IPS-15b (cell line): ENCODE measurements around the gene ACHE.

ENCODE experiments used
- H3K27me3 ChIP-seq: one replicate; pipeline ENCODE4 v1.6.1; 2013; ENCODE audit warnings: low read length; ENCODE audit not compliant: control insufficient read depth, insufficient read depth
- H3K36me3 ChIP-seq: one replicate; pipeline ENCODE4 v1.6.1; 2013; ENCODE audit warnings: low read length; ENCODE audit not compliant: control insufficient read depth, insufficient read depth
- H3K4me1 ChIP-seq: one replicate; pipeline ENCODE4 v1.6.1; 2013; ENCODE audit warnings: mild to moderate bottlenecking, low read length; ENCODE audit not compliant: control insufficient read depth, insufficient read depth
- H3K4me3 ChIP-seq: one replicate; pipeline ENCODE4 v1.5.1; 2013; ENCODE audit warnings: low read depth, low read length
- H3K9ac ChIP-seq: one replicate; pipeline ENCODE4 v1.6.1; 2013; ENCODE audit warnings: low read depth, mild to moderate bottlenecking, low read length
- H3K9me3 ChIP-seq: one replicate; pipeline ENCODE4 v1.6.1; 2013; ENCODE audit warnings: mild to moderate bottlenecking, low read length; ENCODE audit not compliant: control insufficient read depth, insufficient read depth

The ACHE gene

GRCh38 chr7:100888291-100888987 lies 7.2 kb downstream of the ACHE start:
- peaks cover 14% of the 10 kb centered on the region for H3K4me1 ChIP-seq
- H3K9me3 ChIP-seq = no peaks in the 10 kb centered on the region
- no peaks in the 10 kb centered on the region for H3K27me3 ChIP-seq
- peak overlapping the region; percentile 91 for H3K9ac ChIP-seq
- peak overlapping the region; percentile 80 for H3K4me3 ChIP-seq
- H3K36me3 ChIP-seq = peaks cover 57% of the 10 kb centered on the region

DNA sequence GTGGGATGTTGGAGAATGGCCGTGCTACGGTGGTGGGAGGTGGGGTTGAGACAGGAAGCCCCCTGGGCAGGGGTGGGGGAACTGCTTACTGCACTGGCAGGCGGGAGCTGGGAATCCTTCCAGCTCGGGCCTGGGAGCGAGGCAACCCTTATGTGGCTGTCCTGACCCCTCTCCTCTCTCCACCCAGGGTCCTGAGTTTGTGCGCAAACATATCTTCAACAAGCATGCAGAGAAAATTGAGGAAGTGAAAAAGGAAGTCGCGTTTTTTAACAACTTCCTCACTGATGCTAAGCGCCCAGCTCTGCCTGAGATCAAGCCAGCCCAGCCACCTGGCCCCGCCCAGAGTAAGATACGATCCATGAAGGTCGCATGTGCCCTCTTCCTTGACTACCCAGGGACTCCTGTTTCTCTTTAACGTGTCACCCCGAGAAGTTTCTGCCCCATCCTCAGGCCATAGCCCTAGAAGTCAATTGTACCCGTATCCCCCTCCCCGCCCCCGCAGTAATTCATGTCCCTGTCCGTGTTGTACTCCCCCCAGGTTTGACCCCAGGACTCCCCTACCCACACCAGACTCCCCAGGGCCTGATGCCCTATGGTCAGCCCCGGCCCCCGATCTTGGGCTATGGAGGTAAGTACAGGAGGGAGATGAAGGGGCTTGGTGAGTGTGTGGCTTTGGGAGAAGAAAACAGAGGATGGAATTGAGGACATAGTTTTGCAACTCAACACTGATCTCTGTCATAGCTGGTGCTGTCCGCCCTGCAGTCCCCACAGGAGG lies 8.0 kb downstream of the ACHE start:
- Histone ChIP-seq H3K9me3 (no peaks in the 10 kb centered on the region), H3K36me3 (peaks cover 64% of the 10 kb centered on the region), H3K9ac (no peak overlapping the region), H3K27me3 (no peaks in the 10 kb centered on the region), H3K4me1 (peaks cover 14% of the 10 kb centered on the region), H3K4me3 (peak overlapping the region; percentile 80)

GRCh38 chr7:100886936-100887515 lies 8.7 kb downstream of the ACHE start:
- H3K4me3 ChIP-seq = no peak overlapping the region
- H3K36me3 ChIP-seq = peaks cover 66% of the 10 kb centered on the region
- no peaks in the 10 kb centered on the region for H3K9me3 ChIP-seq
- H3K9ac ChIP-seq = no peak overlapping the region
- H3K27me3 ChIP-seq = no peaks in the 10 kb centered on the region
- H3K4me1 ChIP-seq = peaks cover 14% of the 10 kb centered on the region

DNA sequence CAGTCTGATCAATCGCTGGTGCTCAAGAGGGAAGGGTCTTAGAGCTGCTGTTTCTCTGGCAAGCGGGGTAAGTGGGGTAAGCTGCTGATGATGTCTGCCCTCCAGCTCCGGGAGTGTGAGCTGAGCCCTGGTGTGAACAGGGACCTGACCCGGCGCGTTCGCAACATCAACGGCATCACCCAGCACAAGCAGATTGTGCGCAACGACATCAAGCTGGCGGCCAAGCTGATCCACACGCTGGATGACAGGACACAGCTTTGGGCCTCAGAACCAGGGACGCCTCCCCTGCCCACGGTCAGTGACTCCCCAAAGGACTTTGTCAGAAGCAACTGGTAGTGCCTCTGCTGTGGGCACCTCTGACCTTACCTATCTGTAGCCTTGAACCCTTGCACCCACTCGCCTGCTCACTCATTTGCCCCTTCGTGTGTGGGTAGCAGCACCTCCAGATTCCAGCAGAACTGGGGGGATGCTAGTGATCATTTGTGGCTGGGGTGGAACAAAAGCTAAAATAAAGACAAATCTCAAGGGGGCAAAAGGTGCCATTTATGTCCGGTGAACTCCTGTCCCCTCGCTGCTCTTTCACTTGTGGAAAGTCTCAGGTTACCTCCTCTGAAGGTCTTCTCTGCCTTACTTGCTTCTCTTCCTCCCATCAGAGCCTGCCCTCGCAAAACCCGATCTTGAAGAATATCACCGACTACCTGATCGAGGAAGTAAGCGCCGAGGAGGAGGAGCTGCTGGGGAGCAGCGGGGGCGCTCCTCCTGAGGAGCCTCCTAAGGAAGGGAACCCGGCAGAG lies 9.3 kb downstream of the ACHE start:
- H3K36me3 ChIP-seq = peaks cover 73% of the 10 kb centered on the region
- H3K4me1 ChIP-seq = peaks cover 11% of the 10 kb centered on the region
- no peaks in the 10 kb centered on the region for H3K27me3 ChIP-seq
- H3K9ac ChIP-seq = no peak overlapping the region
- no peaks in the 10 kb centered on the region for H3K9me3 ChIP-seq
- H3K4me3 ChIP-seq = no peak overlapping the region

- Histone ChIP-seq H3K36me3 (peaks cover 78% of the 10 kb centered on the region), H3K9ac (no peak overlapping the region), H3K4me1 (peaks cover 10% of the 10 kb centered on the region), H3K4me3 (no peak overlapping the region), H3K27me3 (no peaks in the 10 kb centered on the region), H3K9me3 (no peaks in the 10 kb centered on the region)
Observed at GRCh38 chr7:100885440-100886141, 10.1 kb downstream of the ACHE start.

GRCh38 chr7:100884736-100885439 lies 10.8 kb downstream of the ACHE start:
- no peak overlapping the region for H3K4me3 ChIP-seq
- H3K36me3 ChIP-seq = peaks cover 80% of the 10 kb centered on the region
- H3K4me1 ChIP-seq = peaks cover 10% of the 10 kb centered on the region
- no peak overlapping the region for H3K9ac ChIP-seq
- H3K9me3 ChIP-seq = no peaks in the 10 kb centered on the region
- no peaks in the 10 kb centered on the region for H3K27me3 ChIP-seq

GRCh38 chr7:100882785-100883526 lies 12.7 kb downstream of the ACHE start:
- Histone ChIP-seq H3K9ac (peak overlapping the region; percentile 8), H3K36me3 (peaks cover 71% of the 10 kb centered on the region), H3K9me3 (no peaks in the 10 kb centered on the region), H3K4me1 (peaks cover 2% of the 10 kb centered on the region), H3K4me3 (no peak overlapping the region), H3K27me3 (no peaks in the 10 kb centered on the region)

- Histone ChIP-seq H3K36me3 (peaks cover 65% of the 10 kb centered on the region), H3K9me3 (no peaks in the 10 kb centered on the region), H3K4me1 (peaks cover under 1% of the 10 kb centered on the region), H3K27me3 (no peaks in the 10 kb centered on the region), H3K9ac (no peak overlapping the region), H3K4me3 (no peak overlapping the region)
Observed at GRCh38 chr7:100882201-100882600, 13.5 kb downstream of the ACHE start.

- H3K9me3 ChIP-seq = no peaks in the 10 kb centered on the region
Observed at GRCh38 chr7:100881136-100881535, 14.6 kb downstream of the ACHE start.

GRCh38 chr7:100880645-100881044 lies 15.0 kb downstream of the ACHE start:
- H3K27me3 ChIP-seq = no peaks in the 10 kb centered on the region
- H3K36me3 ChIP-seq = peaks cover 56% of the 10 kb centered on the region
- H3K9ac ChIP-seq = no peak overlapping the region
- no peaks in the 10 kb centered on the region for H3K9me3 ChIP-seq
- H3K4me1 ChIP-seq = peaks cover 3% of the 10 kb centered on the region
- no peak overlapping the region for H3K4me3 ChIP-seq

More at GRCh38 chr7:100881136-100881535, 14.6 kb downstream of the ACHE start:
- Histone ChIP-seq H3K27me3 (no peaks in the 10 kb centered on the region), H3K4me3 (no peak overlapping the region), H3K4me1 (peaks cover 3% of the 10 kb centered on the region), H3K9ac (no peak overlapping the region), H3K36me3 (peaks cover 61% of the 10 kb centered on the region)
